NCI-H146 treated with DMSO at 0.1 percent for 48 hours (cell line): Measurements from ENCODE around the gene ZNF608.

Source experiments
- DNase-seq: peaks from one replicate; lab custom pipeline; 2025; ENCODE audit not compliant: unreplicated experiment; lab: John Stamatoyannopoulos, UW

The ZNF608 gene

GRCh38 chr5:124754206-124754927 is 7.9 kb upstream of the ZNF608 start:
- peak; percentile 37 for DNase-seq

GRCh38 chr5:124752854-124753720 is 6.6 kb upstream of the ZNF608 start:
- DNase-seq, result peak; percentile 22

- no peak for DNase-seq
Observed at GRCh38 chr5:124751031-124751430, 4.6 kb upstream of the ZNF608 start.

GRCh38 chr5:124748687-124749594 is 2.5 kb upstream of the ZNF608 start:
- DNase-seq, result peak; percentile 91

- DNase-seq, result no peak
Observed at GRCh38 chr5:124747791-124748686, 1.6 kb upstream of the ZNF608 start.

GRCh38 chr5:124746916-124747790 is 714 bp upstream of the ZNF608 start:
- DNase-seq, result peak; percentile 87

- no peak for DNase-seq
Observed at GRCh38 chr5:124745007-124745927, 1.2 kb downstream of the ZNF608 start.

- peak; percentile 21 for DNase-seq
Observed at GRCh38 chr5:124744170-124744971, 2.1 kb downstream of the ZNF608 start.

- DNase-seq, result peak; percentile 39
Observed at GRCh38 chr5:124743602-124744169, 2.8 kb downstream of the ZNF608 start.

GRCh38 chr5:124742983-124743601 is 3.3 kb downstream of the ZNF608 start:
- no peak for DNase-seq

- no peak for DNase-seq
Observed at GRCh38 chr5:124742521-124742920, 3.9 kb downstream of the ZNF608 start.

GRCh38 chr5:124741711-124742496 is 4.5 kb downstream of the ZNF608 start:
- DNase-seq, result no peak

- no peak for DNase-seq
Observed at GRCh38 chr5:124740991-124741583, 5.4 kb downstream of the ZNF608 start.

- no peak for DNase-seq
Observed at GRCh38 chr5:124740071-124740470, 6.4 kb downstream of the ZNF608 start.

GRCh38 chr5:124739634-124740025 is 6.8 kb downstream of the ZNF608 start:
- DNase-seq, result no peak
